ENCODE measurements around the gene TEX2. TPM values are rescaled to one million over a fixed set of nuclear protein-coding genes. Genes with fewer than 3 reads are reported as not detected.

TEX2 gene
- total and polyA plus RNA-seq, 2 of the 13 experiments (the other 11 are each of a cell fraction or from before 2014, with no cell fraction given) = 21.4 to 37.7 TPM

- TF ChIP-seq ZNF407 (CRISPR knock-in tag; IDR thresholded peaks at IDR 0.05; ENCODE audit: not compliant biosample characterization) (no peak), XBP1 (CRISPR knock-in tag; IDR thresholded peaks at IDR 0.05) (peak; percentile 63; the same call in 1 of the 2 replicates), SRSF1 (optimal IDR thresholded peaks at IDR 0.05; ENCODE audit: low read depth, low read length) (no peak), SOX13 (IDR thresholded peaks at IDR 0.05) (peak; percentile 88), SOX13 (CRISPR knock-in tag; conservative IDR thresholded peaks at IDR 0.05 in 1 of 2, IDR thresholded peaks at IDR 0.05 in 1 of 2) (peak in 1 of 2 experiments; percentile 99; a peak in 2 of 4 replicates), LCORL (IDR thresholded peaks at IDR 0.05) (peak; percentile 88), LCORL (CRISPR knock-in tag; IDR thresholded peaks at IDR 0.05) (peak; percentile 99), GTF3A (CRISPR knock-in tag; conservative IDR thresholded peaks at IDR 0.05) (0 out of 2 replicates have a peak, but pooled peaks have one; percentile 31), ZNF788 (CRISPR knock-in tag; IDR thresholded peaks at IDR 0.05; ENCODE audit: borderline replicate concordance) (peak; percentile 97), IKZF1 (IDR thresholded peaks at IDR 0.05) (no peak), ZNF281 (CRISPR knock-in tag; IDR thresholded peaks at IDR 0.05; ENCODE audit: borderline replicate concordance) (peak; percentile 83; the same call in 1 of the 2 replicates), PATZ1 (CRISPR knock-in tag; IDR thresholded peaks at IDR 0.05) (peak; percentile 99), NR0B2 (CRISPR knock-in tag; IDR thresholded peaks at IDR 0.05) (no peak), SRSF4 (IDR thresholded peaks at IDR 0.05; ENCODE audit: low read depth, low read length, poor library complexity, severe bottlenecking) (no peak), NAIF1 (CRISPR knock-in tag; IDR thresholded peaks at IDR 0.05; ENCODE audit: borderline replicate concordance) (peak; percentile 81)
Measured at GRCh38 chr17:64150237-64151015, 112.6 kb downstream of the TEX2 start (continued).

Measured in HepG2 (cell line).